HepG2 (cell line): Measurements from ENCODE around the gene CXADR. TPM values are rescaled to one million over a fixed set of nuclear protein-coding genes. Genes with fewer than 3 reads are reported as not detected.

Source experiments
- ATAC-seq: fragments of 200-7000 bp; cut with Tn5 transposase; 3 replicates; pipeline ENCODE4 v1.9.1; 2020; ENCODE audit warnings: mild to moderate bottlenecking, moderate library complexity
- BruUV-seq: library from RNA; stranded (reverse); fragments of 400-500 nt; replicated peaks from 2 replicates; lab custom pipeline; 2021; lab: Mats Ljungman, UMichigan
- CTCF ChIA-PET: fragments of 300-600 bp; formaldehyde crosslinking; extraction: SDS; loops from one replicate; lab custom pipeline; 2021; ENCODE audit warnings: low total read pairs, inconsistent platforms, low intra/inter-chr PET ratio; lab: Yijun Ruan, JAX
- POLR2A ChIA-PET: fragments of 350-600 bp; sonication (Branson Sonifier 250); formaldehyde crosslinking; loops from one replicate; lab custom pipeline; 2020; ENCODE audit warnings: antibody characterized with exemption, inconsistent platforms; lab: Yijun Ruan, JAX
- DNase-seq: peaks from one replicate; pipeline ENCODE4 v3.0.0-alpha.2; 2015; ENCODE audit warnings: low spot score
- FAIRE-seq: peaks from 3 replicates; lab custom pipeline; 2011; peaks lifted over from hg19 to GRCh38; lab: Jason Lieb, UNC
- H2AFZ ChIP-seq: one replicate; pipeline ENCODE4 v1.6.1; 2011; ENCODE audit warnings: low read length, inconsistent platforms
- H3K27ac ChIP-seq: fragments of 300-600 bp; 3 replicates; pipeline ENCODE4 v1.8.0; 2011; ENCODE audit warnings: mixed run types, mild to moderate bottlenecking, mixed read lengths, low read length, inconsistent platforms; ENCODE audit not compliant: insufficient read depth; ENCODE audit errors: extremely low read length
- H3K27me3 ChIP-seq, 2 experiments: fragments of 200-600 bp in 1 of 2; 2 replicates in 1 of 2; 3 replicates in 1 of 2; pipeline versions ENCODE4 v1.6.0 to v1.8.0; 2011; ENCODE audit warnings: low read length in 2 of 2, mild to moderate bottlenecking in 2 of 2, moderate library complexity in 2 of 2, inconsistent platforms in 1 of 2; ENCODE audit not compliant: insufficient read depth in 2 of 2, control insufficient read depth in 1 of 2
- H3K36me3 ChIP-seq, 2 experiments: fragments of 200-600 bp in 1 of 2; replicated peaks in 1 of 2; 2 replicates in 1 of 2; 3 replicates in 1 of 2; pipeline versions ENCODE4 v1.5.1 to v1.8.0; 2011; ENCODE audit warnings: low read length in 2 of 2, inconsistent platforms in 1 of 2; ENCODE audit not compliant: insufficient read depth in 2 of 2, control insufficient read depth in 1 of 2
- H3K4me1 ChIP-seq: 2 replicates; pipeline ENCODE4 v1.5.1; 2012; ENCODE audit warnings: low read length, inconsistent platforms; ENCODE audit not compliant: insufficient read depth
- H3K4me2 ChIP-seq: 2 replicates; pipeline ENCODE4 v1.6.0; 2011; ENCODE audit warnings: low read depth, low read length, inconsistent platforms
- H3K4me3 ChIP-seq, 3 experiments: fragments of 200-600 bp in 1 of 3; sonication (generic), shearing (Covaris generic) in 1 of 3; replicated peaks in 1 of 3; 2 replicates each; pipeline ENCODE4 v1.5.1; 2011 to 2016; ENCODE audit warnings: low read length in 3 of 3, inconsistent platforms in 2 of 3, low read depth in 2 of 3, mild to moderate bottlenecking in 2 of 3, control low read depth in 1 of 3, mixed read lengths in 1 of 3; ENCODE audit not compliant: insufficient read depth in 1 of 3
- H3K79me2 ChIP-seq: one replicate; pipeline ENCODE4 v1.6.1; 2011; ENCODE audit warnings: low read length, inconsistent platforms; ENCODE audit not compliant: insufficient read depth
- H3K9ac ChIP-seq: 2 replicates; pipeline ENCODE4 v1.6.0; 2011; ENCODE audit warnings: mild to moderate bottlenecking, low read depth, low read length, inconsistent platforms; ENCODE audit not compliant: insufficient read depth
- H3K9me3 ChIP-seq: 2 replicates; pipeline ENCODE4 v1.5.1; 2012; ENCODE audit warnings: mild to moderate bottlenecking, low read length
- H4K20me1 ChIP-seq: 2 replicates; pipeline ENCODE4 v1.6.0; 2011; ENCODE audit warnings: inconsistent platforms, mild to moderate bottlenecking, low read length, moderate library complexity; ENCODE audit not compliant: insufficient read depth
- ARHGAP35 ChIP-seq: sonication (generic); formaldehyde crosslinking; IDR thresholded peaks from 2 replicates; pipeline ENCODE4 v1.9.0; 2022; ENCODE audit warnings: mild to moderate bottlenecking, inconsistent platforms, moderate library complexity, missing genetic modification reagents, borderline replicate concordance
- DPF2 ChIP-seq: sonication (generic); formaldehyde crosslinking; IDR thresholded peaks from 2 replicates; pipeline ENCODE4 v1.4.0; 2020; ENCODE audit warnings: mild to moderate bottlenecking, low read depth, missing genetic modification reagents, borderline replicate concordance
- FOXJ3 ChIP-seq: sonication (generic); formaldehyde crosslinking; IDR thresholded peaks from 2 replicates; pipeline ENCODE4 v1.4.0; 2020; ENCODE audit warnings: missing genetic modification reagents, mild to moderate bottlenecking, borderline replicate concordance
- KDM4B ChIP-seq: sonication (generic); formaldehyde crosslinking; IDR thresholded peaks from 2 replicates; pipeline ENCODE4 v1.4.0; 2020; ENCODE audit warnings: missing genetic modification reagents
- NCOA5 ChIP-seq: sonication (generic); formaldehyde crosslinking; IDR thresholded peaks from 2 replicates; pipeline ENCODE4 v1.4.0; 2020; ENCODE audit warnings: missing genetic modification reagents
- PRPF4 ChIP-seq: fragments of 200-400 bp; formaldehyde crosslinking; IDR thresholded peaks from 2 replicates; pipeline ENCODE4 v1.6.1; 2016; ENCODE audit warnings: low read length, low read depth; ENCODE audit not compliant: poor library complexity, severe bottlenecking
- PTBP1 ChIP-seq: fragments of 200-400 bp; formaldehyde crosslinking; IDR thresholded peaks from 2 replicates; pipeline ENCODE4 v1.6.1; 2018; ENCODE audit warnings: low read length, low read depth; ENCODE audit not compliant: poor library complexity, severe bottlenecking
- RBFOX2 ChIP-seq: fragments of 200-400 bp; formaldehyde crosslinking; IDR thresholded peaks from 2 replicates; pipeline ENCODE4 v1.6.1; 2017; ENCODE audit warnings: low read depth, mild to moderate bottlenecking, low read length
- YEATS4 ChIP-seq: sonication (generic); formaldehyde crosslinking; IDR thresholded peaks from 2 replicates; pipeline ENCODE4 v1.4.0; 2020; ENCODE audit warnings: missing genetic modification reagents, borderline replicate concordance
- ZBTB20 ChIP-seq: sonication (generic); formaldehyde crosslinking; IDR thresholded peaks from 2 replicates; pipeline ENCODE4 v1.8.1; 2023; ENCODE audit warnings: missing genetic modification reagents, low read depth, mild to moderate bottlenecking, borderline replicate concordance
- ZBTB21 ChIP-seq: sonication (generic); formaldehyde crosslinking; IDR thresholded peaks from 2 replicates; pipeline ENCODE4 v1.4.0; 2020; ENCODE audit warnings: missing genetic modification reagents
- ZNF124 ChIP-seq: sonication (generic); formaldehyde crosslinking; IDR thresholded peaks from 2 replicates; pipeline ENCODE4 v1.4.0; 2020; ENCODE audit warnings: missing genetic modification reagents
- ZNF205 ChIP-seq: IDR thresholded peaks from 2 replicates; pipeline ENCODE4 v1.6.1; 2018; ENCODE audit warnings: missing biosample characterization, missing genetic modification reagents
- ZNF616 ChIP-seq: sonication (generic); formaldehyde crosslinking; IDR thresholded peaks from 2 replicates; pipeline ENCODE4 v1.5.0; 2020; ENCODE audit warnings: low read depth, mild to moderate bottlenecking, missing genetic modification reagents
- ZNF781 ChIP-seq: sonication (generic); formaldehyde crosslinking; IDR thresholded peaks from 2 replicates; pipeline ENCODE4 v1.5.1; 2020; ENCODE audit warnings: borderline replicate concordance, mild to moderate bottlenecking, missing genetic modification reagents; ENCODE audit errors: not compliant biosample characterization
- ZNF816 ChIP-seq: sonication (generic); formaldehyde crosslinking; IDR thresholded peaks from 2 replicates; pipeline ENCODE4 v1.8.0; 2022; ENCODE audit warnings: missing genetic modification reagents, mild to moderate bottlenecking, borderline replicate concordance
- WGBS: methylation state at CpG from one replicate; pipeline ENCODE4 v1.1.6; 2017; ENCODE audit warnings: low lambda C conversion rate; 5-methylcytosine and 5-hydroxymethylcytosine counted together
- in situ Hi-C: cut with HindIII; loops from 2 replicates; pipeline ENCODE4 v1.10.0; 2017; ENCODE audit warnings: low pct_unique_long_range_greater_than_20kb; ENCODE audit not compliant: extremely low pct_ligation_motif_present
- intact Hi-C: fragments of 100-400 bp; cut with micrococcal nuclease; formaldehyde crosslinking; loops from one replicate; pipeline ENCODE4 v1.10.0; 2022; ENCODE audit not compliant: unreplicated experiment
- polyA plus RNA-seq, 8 experiments: library from polyadenylated mRNA; depleted of rRNA in 3 of 8; stranded (reverse) in 7 of 8; unstranded in 1 of 8; fragments of >200 nt; fragmentation: Illumina TruSeq in 4 of 8; extraction: Trizol in 4 of 8; gene quantifications; 2 replicates each; pipeline versions ENCODE4 v1.2.1 to v1.2.3, GENCODE V29; 2011 to 2016; ENCODE audit warnings: low read depth in 4 of 8, missing spikeins in 1 of 8, mixed read lengths in 1 of 8; ENCODE audit not compliant: insufficient read depth in 1 of 8
- total RNA-seq, 5 experiments: library from RNA; depleted of rRNA; stranded (reverse); fragments of >200 nt; fragmentation: Illumina TruSeq; extraction: Trizol; gene quantifications; 2 replicates each; pipeline ENCODE4 v1.2.3, GENCODE V29; 2016; ENCODE audit warnings: low read depth in 1 of 5
- TF ChIP-seq, protein P1 (sequence below): sonication (generic); formaldehyde crosslinking; IDR thresholded peaks from 2 replicates; pipeline ENCODE4 v1.5.0; 2020; ENCODE audit warnings: mild to moderate bottlenecking, missing genetic modification reagents, moderate library complexity
- TF ChIP-seq, protein P2 (sequence below): sonication (generic); formaldehyde crosslinking; IDR thresholded peaks from 2 replicates; pipeline ENCODE4 v1.8.1; 2023; ENCODE audit warnings: mild to moderate bottlenecking, inconsistent platforms, moderate library complexity, missing genetic modification reagents, borderline replicate concordance

The CXADR gene
- total and polyA plus RNA-seq, 2 of the 13 experiments (the other 11 are each of a cell fraction or from before 2014, with no cell fraction given), result 86.8 to 110 TPM

DNA sequence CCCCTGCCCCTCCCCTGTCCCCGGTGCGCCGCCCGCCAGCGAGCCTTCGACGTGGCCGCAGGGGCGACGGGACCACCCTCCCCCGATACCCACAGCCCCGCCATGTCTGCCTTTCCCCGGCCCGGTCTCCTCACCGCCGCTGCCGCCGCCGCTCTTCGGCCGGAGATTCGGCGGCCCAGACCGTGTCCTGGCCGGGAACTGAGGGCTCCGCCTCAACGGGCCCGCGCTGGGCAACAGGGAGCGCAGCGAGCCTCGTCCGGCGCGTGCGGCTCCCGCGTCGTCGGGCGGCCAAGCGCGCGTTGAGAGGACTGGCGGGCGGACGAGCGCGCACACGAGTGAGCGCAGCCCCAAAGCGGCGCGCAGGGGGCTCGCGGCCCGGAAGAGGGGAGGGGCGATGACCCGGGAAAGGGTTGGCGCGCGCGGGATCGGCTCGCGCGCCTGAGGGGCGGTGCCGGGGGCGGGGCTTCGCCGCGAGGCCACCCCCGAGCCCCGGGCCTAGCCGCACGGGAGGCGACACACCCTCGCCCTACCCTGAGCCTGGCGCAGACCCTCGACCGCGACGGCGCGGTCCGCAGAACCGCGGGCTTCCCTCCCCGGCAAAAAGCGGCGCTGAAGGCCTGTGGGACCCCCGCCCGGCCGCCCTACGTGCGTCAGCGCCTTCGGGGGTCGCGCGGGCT, 99.9 kb downstream of the CXADR start, which contains the start of gene BTG3:
Gene BTG3 (minus strand): TSS at position 337 of the 677 bp plus-strand sequence. CDS start 3,757 bp downstream, outside the sequence.
- FAIRE-seq (no peak), DNase-seq (peak; percentile 47), ATAC-seq (peak; percentile 83)
- Histone ChIP-seq H3K4me3 (peak within 1 kb of the TSS; percentile 82 to 90 (median 85)), H3K27ac (peak within 1 kb of the TSS; percentile 73), H2AFZ (no peak within 1 kb of the TSS), H3K36me3 (peaks cover 0 to 4% of the 10 kb centered on the region in 2 experiments; a peak in 3 of 5 replicates), H4K20me1 (no peaks in the 10 kb centered on the region), H3K9ac (peak within 1 kb of the TSS; percentile 86), H3K9me3 (no peaks in the 10 kb centered on the region), H3K79me2 (peaks cover 43% of the 10 kb centered on the region), H3K27me3 (no peaks in the 10 kb centered on the region; a peak in 1 of 5 replicates), H3K4me1 (peaks cover 37% of the 10 kb centered on the region), H3K4me2 (peak within 1 kb of the TSS; percentile 89)
- no TSS peak for BruUV-seq
- in situ Hi-C loops, result no loop called here
- CTCF ChIA-PET, result no interaction called here
- POLR2A ChIA-PET, result no interaction called here
- intact Hi-C loops, result loop anchor here (10.0 kb wide), 1 partner anchor 202 kb away; the partner anchor contains the start of gene C21orf91
- no CpG with 5 or more reads among the region's 102 CpGs for WGBS
- TF ChIP-seq KDM4B (no peak), ZNF205 (0 out of 2 replicates have a peak, but pooled peaks have one; percentile 22), ZBTB20 (CRISPR knock-in tag) (no peak), ZNF781 (CRISPR knock-in tag) (no peak), ZNF616 (CRISPR knock-in tag) (peak; percentile 82), DPF2 (CRISPR knock-in tag) (no peak), ZNF124 (CRISPR knock-in tag) (no peak), ARHGAP35 (CRISPR knock-in tag) (peak; percentile 70; the same call in 1 of the 2 replicates), PTBP1 (no peak), ZBTB21 (no peak), FOXJ3 (CRISPR knock-in tag) (no peak), PRPF4 (no peak), NCOA5 (CRISPR knock-in tag) (no peak), RBFOX2 (peak; percentile 91), YEATS4 (CRISPR knock-in tag) (peak; percentile 87), ZNF816 (no peak)
- TF ChIP-seq, protein P1, sequence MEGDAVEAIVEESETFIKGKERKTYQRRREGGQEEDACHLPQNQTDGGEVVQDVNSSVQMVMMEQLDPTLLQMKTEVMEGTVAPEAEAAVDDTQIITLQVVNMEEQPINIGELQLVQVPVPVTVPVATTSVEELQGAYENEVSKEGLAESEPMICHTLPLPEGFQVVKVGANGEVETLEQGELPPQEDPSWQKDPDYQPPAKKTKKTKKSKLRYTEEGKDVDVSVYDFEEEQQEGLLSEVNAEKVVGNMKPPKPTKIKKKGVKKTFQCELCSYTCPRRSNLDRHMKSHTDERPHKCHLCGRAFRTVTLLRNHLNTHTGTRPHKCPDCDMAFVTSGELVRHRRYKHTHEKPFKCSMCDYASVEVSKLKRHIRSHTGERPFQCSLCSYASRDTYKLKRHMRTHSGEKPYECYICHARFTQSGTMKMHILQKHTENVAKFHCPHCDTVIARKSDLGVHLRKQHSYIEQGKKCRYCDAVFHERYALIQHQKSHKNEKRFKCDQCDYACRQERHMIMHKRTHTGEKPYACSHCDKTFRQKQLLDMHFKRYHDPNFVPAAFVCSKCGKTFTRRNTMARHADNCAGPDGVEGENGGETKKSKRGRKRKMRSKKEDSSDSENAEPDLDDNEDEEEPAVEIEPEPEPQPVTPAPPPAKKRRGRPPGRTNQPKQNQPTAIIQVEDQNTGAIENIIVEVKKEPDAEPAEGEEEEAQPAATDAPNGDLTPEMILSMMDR (CRISPR knock-in tag), result no peak
- TF ChIP-seq, protein P2, sequence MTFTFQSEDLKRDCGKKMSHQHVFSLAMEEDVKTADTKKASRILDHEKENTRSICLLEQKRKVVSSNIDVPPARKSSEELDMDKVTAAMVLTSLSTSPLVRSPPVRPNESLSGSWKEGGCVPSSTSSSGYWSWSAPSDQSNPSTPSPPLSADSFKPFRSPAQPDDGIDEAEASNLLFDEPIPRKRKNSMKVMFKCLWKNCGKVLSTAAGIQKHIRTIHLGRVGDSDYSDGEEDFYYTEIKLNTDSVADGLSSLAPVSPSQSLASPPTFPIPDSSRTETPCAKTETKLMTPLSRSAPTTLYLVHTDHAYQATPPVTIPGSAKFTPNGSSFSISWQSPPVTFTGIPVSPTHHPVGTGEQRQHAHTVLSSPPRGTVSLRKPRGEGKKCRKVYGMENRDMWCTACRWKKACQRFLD (CRISPR knock-in tag), result peak; percentile 79; the same call in 1 of the 2 replicates
